ENCODE data around the gene ZNF653.

Gene ZNF653

GRCh38 chr19:11505504-11506100, at the start of gene ZNF653:
Gene ZNF653 (minus strand): TSS chr19:11505839. CDS start chr19:11505786, 53 bp downstream.
- DNase-seq, result peak; percentile 88 to 92 (median 90)

- no peak for DNase-seq
Measured at GRCh38 chr19:11555246-11555645, 49.6 kb upstream of the ZNF653 start.

- DNase-seq, result no peak
Measured at GRCh38 chr19:11554160-11554559, 48.5 kb upstream of the ZNF653 start.

GRCh38 chr19:11552666-11553372, 47.2 kb upstream of the ZNF653 start:
- no peak for DNase-seq

GRCh38 chr19:11551603-11552235, 46.1 kb upstream of the ZNF653 start:
- no peak for DNase-seq

GRCh38 chr19:11550265-11550664, 44.6 kb upstream of the ZNF653 start:
- DNase-seq, result no peak

GRCh38 chr19:11549386-11549953, 43.8 kb upstream of the ZNF653 start:
- no peak for DNase-seq

GRCh38 chr19:11547929-11548700, 42.5 kb upstream of the ZNF653 start:
- DNase-seq, result no peak

GRCh38 chr19:11541238-11541637, 35.6 kb upstream of the ZNF653 start:
- no peak for DNase-seq

- DNase-seq, result no peak
Measured at GRCh38 chr19:11540645-11541044, 35.0 kb upstream of the ZNF653 start.

GRCh38 chr19:11539495-11540365, 34.1 kb upstream of the ZNF653 start:
- DNase-seq, result no peak

- DNase-seq, result no peak
Measured at GRCh38 chr19:11538232-11539036, 32.8 kb upstream of the ZNF653 start, which contains the start of gene CNN1. Gene CNN1 (plus strand): TSS chr19:11538851. CDS start chr19:11538928, 77 bp downstream.

- peak; percentile 70 to 82 (median 78) for DNase-seq
Measured at GRCh38 chr19:11535792-11536595, 30.4 kb upstream of the ZNF653 start.

GRCh38 chr19:11534948-11535347, 29.3 kb upstream of the ZNF653 start:
- no peak for DNase-seq

- no peak for DNase-seq
Measured at GRCh38 chr19:11534538-11534937, 28.9 kb upstream of the ZNF653 start.

GRCh38 chr19:11530432-11530831, 24.8 kb upstream of the ZNF653 start:
- DNase-seq, result no peak

GRCh38 chr19:11528551-11529341, 23.1 kb upstream of the ZNF653 start, which contains the start of gene ECSIT:
Gene ECSIT (minus strand): TSS chr19:11529134. CDS start chr19:11519170, 9,964 bp downstream.
- DNase-seq, result peak; percentile 78 to 91 (median 82)

- no peak for DNase-seq
Measured at GRCh38 chr19:11519138-11519537, 13.5 kb upstream of the ZNF653 start.

GRCh38 chr19:11513946-11514345, 8.3 kb upstream of the ZNF653 start:
- DNase-seq, result no peak

Data from activated CD4-positive, CD25-positive, alpha-beta regulatory T cell (primary cell).